ENCODE results near the gene IRAK3.

IRAK3 gene

GRCh38 chr12:66287275-66287674 lies 98.3 kb downstream of the IRAK3 start:
- no peak for TF ChIP-seq CTCF (IDR thresholded peaks at IDR 0.05; ENCODE audit: insufficient read depth, low read length, poor library complexity, severe bottlenecking)
- no peak for TF ChIP-seq EZH2phosphoT487 (conservative IDR thresholded peaks at IDR 0.05; ENCODE audit: low read length)
- Histone ChIP-seq H3K27ac (ENCODE audit: low read depth, low read length) (no peak overlapping the region), H3K9ac (ENCODE audit: low read length) (no peak overlapping the region)

GRCh38 chr12:66288121-66288520 lies 99.1 kb downstream of the IRAK3 start:
- Histone ChIP-seq H3K9ac (ENCODE audit: low read length) (no peak overlapping the region), H3K4me2 (ENCODE audit: low read depth, low read length, poor library complexity, severe bottlenecking) (no peak overlapping the region), H3K9me2 (replicated peaks; ENCODE audit: insufficient read depth, low read length) (no peaks in the 10 kb centered on the region)

More at GRCh38 chr12:66287275-66287674, 98.3 kb downstream of the IRAK3 start:
- Histone ChIP-seq H3K4me2 (ENCODE audit: low read depth, low read length, poor library complexity, severe bottlenecking) (no peak overlapping the region), H3K79me2 (ENCODE audit: insufficient read depth, low read length) (no peaks in the 10 kb centered on the region), H3K4me3 (ENCODE audit: insufficient read depth, low read length, poor library complexity, severe bottlenecking) (no peak overlapping the region), H4K20me1 (ENCODE audit: low read depth, low read length) (no peaks in the 10 kb centered on the region), H3K27me3 (ENCODE audit: low read length) (no peaks in the 10 kb centered on the region), H3K9me2 (replicated peaks; ENCODE audit: insufficient read depth, low read length) (no peaks in the 10 kb centered on the region), H3K36me3 (ENCODE audit: low read length) (no peaks in the 10 kb centered on the region), H3F3A (ENCODE audit: insufficient read depth) (no peaks in the 10 kb centered on the region), H3K9me3 (ENCODE audit: insufficient read depth, low read length) (no peaks in the 10 kb centered on the region), H2AFZ (ENCODE audit: low read depth, low read length, severe bottlenecking) (no peak overlapping the region)

GRCh38 chr12:66289485-66289884 lies 100.5 kb downstream of the IRAK3 start:
- no peaks in the 10 kb centered on the region for H3F3A ChIP-seq (ENCODE audit: insufficient read depth)
- no peak overlapping the region for H2AFZ ChIP-seq (ENCODE audit: low read depth, low read length, severe bottlenecking)
- H3K27me3 ChIP-seq (ENCODE audit: low read length), result no peaks in the 10 kb centered on the region
- H3K9me3 ChIP-seq (ENCODE audit: insufficient read depth, low read length), result no peaks in the 10 kb centered on the region
- H3K9ac ChIP-seq (ENCODE audit: low read length), result no peak overlapping the region
- H3K9me2 ChIP-seq (replicated peaks; ENCODE audit: insufficient read depth, low read length), result no peaks in the 10 kb centered on the region
- H3K4me3 ChIP-seq (ENCODE audit: insufficient read depth, low read length, poor library complexity, severe bottlenecking), result no peak overlapping the region
- H4K20me1 ChIP-seq (ENCODE audit: low read depth, low read length), result no peaks in the 10 kb centered on the region
- no peak overlapping the region for H3K4me2 ChIP-seq (ENCODE audit: low read depth, low read length, poor library complexity, severe bottlenecking)
- H3K36me3 ChIP-seq (ENCODE audit: low read length), result no peaks in the 10 kb centered on the region
- H3K27ac ChIP-seq (ENCODE audit: low read depth, low read length), result no peak overlapping the region
- TF ChIP-seq CTCF (IDR thresholded peaks at IDR 0.05; ENCODE audit: insufficient read depth, low read length, poor library complexity, severe bottlenecking) (no peak), EZH2phosphoT487 (conservative IDR thresholded peaks at IDR 0.05; ENCODE audit: low read length) (no peak)
- H3K79me2 ChIP-seq (ENCODE audit: insufficient read depth, low read length), result no peaks in the 10 kb centered on the region

More at GRCh38 chr12:66288121-66288520, 99.1 kb downstream of the IRAK3 start:
- Histone ChIP-seq H3K36me3 (ENCODE audit: low read length) (no peaks in the 10 kb centered on the region), H3K4me3 (ENCODE audit: insufficient read depth, low read length, poor library complexity, severe bottlenecking) (no peak overlapping the region), H3K9me3 (ENCODE audit: insufficient read depth, low read length) (no peaks in the 10 kb centered on the region), H3K27me3 (ENCODE audit: low read length) (no peaks in the 10 kb centered on the region), H2AFZ (ENCODE audit: low read depth, low read length, severe bottlenecking) (no peak overlapping the region), H4K20me1 (ENCODE audit: low read depth, low read length) (no peaks in the 10 kb centered on the region), H3K79me2 (ENCODE audit: insufficient read depth, low read length) (no peaks in the 10 kb centered on the region), H3F3A (ENCODE audit: insufficient read depth) (no peaks in the 10 kb centered on the region), H3K27ac (ENCODE audit: low read depth, low read length) (no peak overlapping the region)
- no peak for TF ChIP-seq CTCF (IDR thresholded peaks at IDR 0.05; ENCODE audit: insufficient read depth, low read length, poor library complexity, severe bottlenecking)
- TF ChIP-seq EZH2phosphoT487 (conservative IDR thresholded peaks at IDR 0.05; ENCODE audit: low read length), result no peak

All from SU-DHL-6 (cell line).